Activated CD4-positive, CD25-positive, alpha-beta regulatory T cell treated with anti-CD3 and anti-CD28 coated beads, Interleukin-2, amount 50 U/mL, for 24 hours (primary cell): ENCODE measurements around the gene CCM2L.

Source experiments
- ATAC-seq, 2 donors: fragments of 150-1000 bp; cut with Tn5 transposase; one replicate each; pipeline ENCODE4 v1.10.0; 2021; ENCODE audit warnings: mild to moderate bottlenecking in 1 of 2, moderate library complexity in 1 of 2

Gene CCM2L

GRCh38 chr20:31996996-31997395 lies 13.2 kb upstream of the CCM2L start:
- ATAC-seq, result no peak

- no peak for ATAC-seq
Observed at GRCh38 chr20:31998246-31998645, 12.0 kb upstream of the CCM2L start.

- ATAC-seq, result no peak
Observed at GRCh38 chr20:32003325-32003724, 6.9 kb upstream of the CCM2L start.

GRCh38 chr20:32004963-32005362 lies 5.3 kb upstream of the CCM2L start:
- no peak for ATAC-seq

- ATAC-seq, result no peak
Observed at GRCh38 chr20:32006053-32006452, 4.2 kb upstream of the CCM2L start.

- no peak for ATAC-seq
Observed at GRCh38 chr20:32006841-32007786, 3.1 kb upstream of the CCM2L start.

GRCh38 chr20:32007787-32008616 lies 2.2 kb upstream of the CCM2L start:
- ATAC-seq, result no peak

- no peak for ATAC-seq
Observed at GRCh38 chr20:32009564-32009963, 674 bp upstream of the CCM2L start.

- ATAC-seq, result no peak
Observed at GRCh38 chr20:32010666-32011065, 428 bp downstream of the CCM2L start.

GRCh38 chr20:32012159-32012688 lies 2.0 kb downstream of the CCM2L start:
- ATAC-seq, result no peak

GRCh38 chr20:32013326-32013725 lies 3.1 kb downstream of the CCM2L start:
- no peak for ATAC-seq

GRCh38 chr20:32017711-32018251 lies 7.5 kb downstream of the CCM2L start:
- ATAC-seq, result peak; percentile 25 to 42

GRCh38 chr20:32018269-32019155 lies 8.3 kb downstream of the CCM2L start:
- ATAC-seq, result peak; percentile 42 to 55

GRCh38 chr20:32019156-32019510 lies 8.9 kb downstream of the CCM2L start:
- ATAC-seq, result no peak

GRCh38 chr20:32019563-32020463 lies 9.6 kb downstream of the CCM2L start:
- ATAC-seq, result no peak

- no peak for ATAC-seq
Observed at GRCh38 chr20:32021091-32021490, 10.9 kb downstream of the CCM2L start.

GRCh38 chr20:32024683-32025295 lies 14.6 kb downstream of the CCM2L start:
- ATAC-seq, result no peak

- no peak for ATAC-seq
Observed at GRCh38 chr20:32027643-32028042, 17.4 kb downstream of the CCM2L start.

- no peak for ATAC-seq
Observed at GRCh38 chr20:32028647-32029372, 18.6 kb downstream of the CCM2L start.

GRCh38 chr20:32029561-32029960 lies 19.3 kb downstream of the CCM2L start:
- no peak for ATAC-seq
